Activated CD4-positive, alpha-beta T cell treated with anti-CD3 and anti-CD28 coated beads for 36 hours (primary cell): Measurements from ENCODE around the gene BABAM2. TPM values are rescaled to one million over a fixed set of nuclear protein-coding genes. Genes with fewer than 3 reads are reported as not detected.

ENCODE experiments used
- ATAC-seq: fragments of 200-7000 bp; cut with Tn5 transposase; one replicate; pipeline ENCODE4 v1.10.0; 2021; ENCODE audit warnings: mild to moderate bottlenecking, moderate library complexity
- CTCF ChIA-PET: fragments of 350-600 bp; sonication (Branson Sonifier 250); formaldehyde crosslinking; loops from one replicate; lab custom pipeline; 2021; ENCODE audit warnings: antibody characterized with exemption; lab: Charles Lee
- POLR2A ChIA-PET: fragments of 350-600 bp; sonication (Branson Sonifier 250); formaldehyde crosslinking; loops from one replicate; lab custom pipeline; 2021; ENCODE audit warnings: antibody characterized with exemption, inconsistent platforms; lab: Charles Lee
- DNase-seq: peaks from one replicate; pipeline ENCODE4 v3.0.0-alpha.2; 2020
- H3K27ac Mint-ChIP-seq: one replicate; pipeline ENCODE4 v1.8.0; 2021; ENCODE audit warnings: mixed read lengths
- H3K27me3 Mint-ChIP-seq: one replicate; pipeline ENCODE4 v1.8.0; 2021; ENCODE audit warnings: mixed read lengths
- H3K36me3 Mint-ChIP-seq: one replicate; pipeline ENCODE4 v1.8.0; 2021; ENCODE audit warnings: low read depth, mixed read lengths
- H3K4me1 Mint-ChIP-seq: one replicate; pipeline ENCODE4 v1.8.0; 2021; ENCODE audit warnings: mixed read lengths
- H3K4me3 Mint-ChIP-seq: one replicate; pipeline ENCODE4 v1.8.0; 2021; ENCODE audit warnings: mild to moderate bottlenecking, moderate library complexity, mixed read lengths
- H3K9me3 Mint-ChIP-seq: one replicate; pipeline ENCODE4 v1.8.0; 2021; ENCODE audit warnings: low read depth, mixed read lengths
- intact Hi-C, 2 experiments: fragments of 100-400 bp; cut with DNase I in 1 of 2; cut with micrococcal nuclease in 1 of 2; formaldehyde crosslinking; loops; one replicate each; pipeline versions ENCODE4 v1.14.2 to v1.15.1; 2022 to 2024; cut with DNase I, micrococcal nuclease
- microRNA-seq: library from miRNA; unstranded; fragments of <30 nt; microRNA quantifications from one replicate; pipeline ENCODE4 v1.2.0, GENCODE V29; 2021; ENCODE audit warnings: borderline replicate concordance
- total RNA-seq, 2 experiments: library from RNA; stranded (reverse); gene quantifications; one replicate each; pipeline ENCODE4 v1.2.3, GENCODE V29; 2021

The BABAM2 gene
- total RNA-seq, 2 experiments from 2014 or later: 58.4 to 81.1 TPM

DNA sequence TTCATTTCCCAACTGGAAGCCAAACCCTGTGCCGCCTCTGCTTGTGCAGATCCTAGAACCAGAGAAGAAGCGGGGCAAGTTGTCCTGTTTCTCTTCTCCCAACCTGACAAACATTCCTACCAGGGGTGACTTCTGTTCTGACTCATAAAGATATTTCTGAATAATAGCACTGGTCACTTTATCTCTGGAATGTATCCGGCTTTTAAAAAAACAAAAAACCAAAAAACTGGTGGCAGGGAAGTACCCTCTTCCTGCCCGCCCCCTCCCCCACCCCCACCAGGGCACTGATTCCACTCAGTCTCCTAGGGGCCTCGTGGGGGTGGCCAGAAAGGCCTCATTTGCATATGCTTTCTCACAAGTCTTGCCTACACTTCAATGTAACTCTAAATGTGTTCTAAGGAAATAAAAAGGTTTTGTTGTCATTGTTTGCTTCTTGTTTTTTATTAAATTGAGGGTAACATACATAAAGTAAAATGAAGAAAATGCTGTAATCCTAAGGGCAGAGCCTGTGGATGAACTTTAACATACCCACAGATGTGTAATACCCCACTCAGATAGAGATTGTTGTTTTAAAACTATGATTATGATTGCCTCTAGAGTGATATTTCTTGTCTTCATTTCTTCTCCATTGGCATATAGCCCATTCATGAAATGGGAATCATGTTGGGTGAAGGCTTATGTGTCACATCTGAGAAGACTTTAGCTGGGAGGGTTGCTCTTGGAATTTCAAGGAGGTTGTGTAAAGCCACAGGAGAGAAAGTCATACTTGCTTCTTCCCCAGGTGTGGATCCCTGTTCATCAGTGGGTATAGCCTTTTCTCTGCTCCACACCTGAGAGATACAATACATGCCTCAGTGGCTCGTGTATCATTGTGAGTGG is 496.8 kb downstream of the BABAM2 start:
- ChIA-PET CTCF (interaction anchor here (0.7 to 1.4 kb wide), 2 partner anchors 66 to 111 kb away, joined by 3 to 4 read pairs; no protein-coding TSS in a partner anchor), POLR2A (interaction anchor here (0.8 kb wide), 1 partner anchor 364 kb away, joined by 3 read pairs; the partner anchor contains the start of gene PPP1CB)
- no peaks in the 10 kb centered on the region for H3K9me3 Mint-ChIP-seq
- H3K27me3 Mint-ChIP-seq: no peaks in the 10 kb centered on the region
- H3K27ac Mint-ChIP-seq: peak overlapping the region; percentile 77
- intact Hi-C loops: no loop called here
- no peak for DNase-seq
- H3K36me3 Mint-ChIP-seq: no peaks in the 10 kb centered on the region
- ATAC-seq: no peak
- H3K4me1 Mint-ChIP-seq: peaks cover 32% of the 10 kb centered on the region
- H3K4me3 Mint-ChIP-seq: no peak overlapping the region

Small RNA genes lying within 50 kb of the gene (microRNA-seq; reads per million reads assigned to microRNA genes)
- gene MIR4263: not detected

Other genes with a start within 250 kb of the BABAM2 start
- 10 to 100 TPM; 23.7 to 26.1 TPM for gene SUPT7L, start 227.1 kb upstream of the BABAM2 start, total RNA-seq
- 10 to 100 TPM; 23.8 to 25.3 TPM for gene SLC4A1AP, start 226.8 kb upstream of the BABAM2 start, total RNA-seq
- 10 to 100 TPM; 44.7 to 68.0 TPM for gene MRPL33, start 119.0 kb upstream of the BABAM2 start, total RNA-seq
- 1 to 10 TPM; 4.6 to 6.4 TPM for gene RBKS, start 342 bp upstream of the BABAM2 start, total RNA-seq